ENCODE results near the gene BCL2L13. TPM values are rescaled to one million over a fixed set of nuclear protein-coding genes. Genes with fewer than 3 reads are reported as not detected.

BCL2L13 gene
- polyA plus RNA-seq, 1 experiment = 74.3 TPM

GRCh38 chr22:17744430-17744829 lies 105.9 kb downstream of the BCL2L13 start:
- Histone ChIP-seq H3K27me3 (ENCODE audit: control insufficient read depth, insufficient read depth, low read length) (no peaks in the 10 kb centered on the region), H3K4me3 (ENCODE audit: low read depth, low read length) (no peak overlapping the region), H3K36me3 (ENCODE audit: control insufficient read depth, insufficient read depth, low read length) (peaks cover 8% of the 10 kb centered on the region; the same call in 1 of the 2 replicates)
- TF ChIP-seq, protein P1, sequence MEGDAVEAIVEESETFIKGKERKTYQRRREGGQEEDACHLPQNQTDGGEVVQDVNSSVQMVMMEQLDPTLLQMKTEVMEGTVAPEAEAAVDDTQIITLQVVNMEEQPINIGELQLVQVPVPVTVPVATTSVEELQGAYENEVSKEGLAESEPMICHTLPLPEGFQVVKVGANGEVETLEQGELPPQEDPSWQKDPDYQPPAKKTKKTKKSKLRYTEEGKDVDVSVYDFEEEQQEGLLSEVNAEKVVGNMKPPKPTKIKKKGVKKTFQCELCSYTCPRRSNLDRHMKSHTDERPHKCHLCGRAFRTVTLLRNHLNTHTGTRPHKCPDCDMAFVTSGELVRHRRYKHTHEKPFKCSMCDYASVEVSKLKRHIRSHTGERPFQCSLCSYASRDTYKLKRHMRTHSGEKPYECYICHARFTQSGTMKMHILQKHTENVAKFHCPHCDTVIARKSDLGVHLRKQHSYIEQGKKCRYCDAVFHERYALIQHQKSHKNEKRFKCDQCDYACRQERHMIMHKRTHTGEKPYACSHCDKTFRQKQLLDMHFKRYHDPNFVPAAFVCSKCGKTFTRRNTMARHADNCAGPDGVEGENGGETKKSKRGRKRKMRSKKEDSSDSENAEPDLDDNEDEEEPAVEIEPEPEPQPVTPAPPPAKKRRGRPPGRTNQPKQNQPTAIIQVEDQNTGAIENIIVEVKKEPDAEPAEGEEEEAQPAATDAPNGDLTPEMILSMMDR (IDR thresholded peaks at IDR 0.05; ENCODE audit: insufficient read depth, low read depth, low read length) = no peak
- ChIA-PET CTCF (interaction anchor here (1.4 to 4.7 kb wide), 5 partner anchors 10 to 186 kb away, joined by 5 to 50 read pairs (median 15); partner anchors contain the start of gene BID), POLR2A (no interaction called here)
- no peak for DNase-seq (ENCODE audit: low read depth)

DNA sequence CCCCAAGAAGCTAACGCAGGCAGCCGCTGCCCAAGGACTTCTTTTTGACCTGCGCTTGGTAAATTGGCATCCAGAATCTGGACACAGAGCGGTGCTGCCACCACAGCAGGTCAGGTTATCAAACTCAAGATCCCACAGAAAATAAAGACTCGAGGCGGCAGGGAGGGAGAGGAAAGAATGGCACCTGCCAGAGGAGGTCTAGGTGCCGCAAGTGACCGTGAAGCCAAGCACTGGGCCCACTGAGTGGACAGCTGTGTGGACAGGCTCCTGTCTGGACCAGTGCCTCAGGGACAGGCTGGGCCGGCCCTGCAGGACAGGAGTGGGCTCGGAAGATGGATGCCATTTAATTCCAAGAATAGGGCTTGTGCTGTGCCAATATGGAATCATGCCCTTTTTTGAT lies 108.4 kb downstream of the BCL2L13 start:
- no peak for DNase-seq (ENCODE audit: low read depth)
- no peaks in the 10 kb centered on the region for H3K27me3 ChIP-seq (ENCODE audit: control insufficient read depth, insufficient read depth, low read length)
- ChIA-PET POLR2A (no interaction called here), CTCF (interaction anchor here (0.6 to 1.0 kb wide), 2 partner anchors 10 to 38 kb away, joined by 3 read pairs; no protein-coding TSS in a partner anchor)
- H3K4me3 ChIP-seq (ENCODE audit: low read depth, low read length) = no peak overlapping the region
- peaks cover 6% of the 10 kb centered on the region; the same call in 1 of the 2 replicates for H3K36me3 ChIP-seq (ENCODE audit: control insufficient read depth, insufficient read depth, low read length)
- TF ChIP-seq, protein P1 (IDR thresholded peaks at IDR 0.05; ENCODE audit: insufficient read depth, low read depth, low read length) = no peak

DNA sequence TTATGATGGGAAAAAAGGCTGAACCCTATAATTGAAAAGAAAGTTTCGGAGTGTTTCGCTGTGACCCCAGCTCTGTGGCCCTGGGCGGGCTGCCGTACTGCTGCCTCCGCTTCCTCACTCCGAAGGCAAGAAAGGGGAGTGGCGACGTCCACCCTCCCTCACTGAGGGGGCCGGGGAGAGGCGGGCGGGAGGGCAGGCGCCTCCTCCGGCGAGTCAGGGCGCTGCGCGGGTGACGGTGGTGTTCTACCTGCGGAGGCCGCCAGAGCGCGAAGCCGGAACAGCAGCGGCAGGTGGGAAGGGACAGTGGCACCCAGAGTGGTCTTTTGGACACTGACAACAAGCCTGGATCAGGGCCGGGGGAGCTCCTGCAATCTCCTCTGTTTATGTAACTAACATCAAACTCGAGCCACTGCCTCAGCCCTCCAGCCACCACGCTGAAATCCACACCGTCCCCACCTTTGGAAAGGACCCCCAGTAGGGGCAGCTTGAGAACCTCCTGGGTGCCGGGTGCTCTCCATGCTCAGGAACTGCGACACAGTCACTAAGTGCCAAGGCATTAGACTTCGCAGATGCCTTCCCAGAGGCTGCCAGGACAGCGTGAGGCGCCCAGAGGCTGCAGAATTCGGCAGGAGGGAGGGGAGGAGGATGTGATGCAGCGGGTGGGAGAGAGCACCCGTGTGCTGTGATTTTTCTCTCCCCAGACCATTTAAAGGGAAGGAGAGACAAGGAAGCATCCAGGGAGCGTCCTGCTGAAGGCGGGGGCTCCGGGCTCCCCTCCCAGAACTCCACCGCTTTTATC lies 110.2 kb downstream of the BCL2L13 start:
- TF ChIP-seq, protein P1 (IDR thresholded peaks at IDR 0.05; ENCODE audit: insufficient read depth, low read depth, low read length) = no peak
- H3K4me3 ChIP-seq (ENCODE audit: low read depth, low read length) = no peak overlapping the region
- POLR2A ChIA-PET = no interaction called here
- no peak for DNase-seq (ENCODE audit: low read depth)
- CTCF ChIA-PET = interaction anchor here (1.1 kb wide), 1 partner anchor 21 kb away, joined by 3 read pairs; no protein-coding TSS in a partner anchor
- H3K27me3 ChIP-seq (ENCODE audit: control insufficient read depth, insufficient read depth, low read length) = no peaks in the 10 kb centered on the region
- H3K36me3 ChIP-seq (ENCODE audit: control insufficient read depth, insufficient read depth, low read length) = peaks cover 2% of the 10 kb centered on the region; the same call in 1 of the 2 replicates

DNA sequence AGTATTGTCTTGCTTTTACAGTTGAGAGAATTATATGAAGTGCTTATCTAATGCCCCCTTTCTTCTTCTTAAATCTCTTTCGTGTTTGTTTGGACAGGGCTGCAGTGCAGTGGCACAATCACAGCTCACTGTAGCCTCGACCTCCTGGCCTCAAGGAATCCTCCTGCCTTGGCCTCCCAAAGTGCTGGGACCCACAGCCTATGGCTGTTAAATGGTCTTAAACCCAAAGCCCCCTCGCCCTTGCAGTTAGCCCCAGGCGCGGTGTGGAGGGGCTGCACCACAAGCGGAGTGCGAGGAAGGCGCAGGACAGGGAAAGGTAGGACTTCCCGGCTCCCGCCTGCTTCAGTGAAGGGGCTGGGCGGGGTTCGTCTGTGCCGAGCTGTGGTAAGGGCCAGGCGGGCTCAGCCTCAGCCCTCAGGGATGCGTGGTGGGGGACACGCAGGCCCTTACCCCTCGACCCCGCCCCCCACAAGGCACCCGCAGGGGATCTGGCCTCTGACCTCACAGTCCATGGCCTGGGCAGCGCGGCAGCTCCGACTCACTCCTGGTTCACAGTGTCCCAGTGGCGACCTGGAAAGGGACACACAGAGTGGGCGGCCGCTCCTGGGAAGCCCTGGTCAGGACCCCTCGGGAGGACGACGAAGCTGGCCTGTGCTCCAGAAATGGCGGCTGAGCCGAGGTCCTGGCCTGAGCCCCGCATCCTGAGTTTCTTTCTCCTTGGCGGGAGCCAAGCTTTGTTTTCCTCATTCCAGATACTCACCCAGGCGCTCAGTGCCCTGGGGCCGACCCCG lies 111.2 kb downstream of the BCL2L13 start:
- Histone ChIP-seq H3K27me3 (ENCODE audit: control insufficient read depth, insufficient read depth, low read length) (no peaks in the 10 kb centered on the region), H3K36me3 (ENCODE audit: control insufficient read depth, insufficient read depth, low read length) (no peaks in the 10 kb centered on the region), H3K4me3 (ENCODE audit: low read depth, low read length) (no peak overlapping the region)
- ChIA-PET POLR2A (no interaction called here), CTCF (interaction anchor here (1.0 kb wide), 1 partner anchor 70 kb away, joined by 3 read pairs; no protein-coding TSS in a partner anchor)
- TF ChIP-seq, protein P1 (IDR thresholded peaks at IDR 0.05; ENCODE audit: insufficient read depth, low read depth, low read length) = no peak
- DNase-seq (ENCODE audit: low read depth) = no peak

GRCh38 chr22:17751596-17751995 lies 113.0 kb downstream of the BCL2L13 start:
- H3K36me3 ChIP-seq (ENCODE audit: control insufficient read depth, insufficient read depth, low read length) = no peaks in the 10 kb centered on the region
- H3K27me3 ChIP-seq (ENCODE audit: control insufficient read depth, insufficient read depth, low read length) = no peaks in the 10 kb centered on the region
- DNase-seq (ENCODE audit: low read depth) = no peak
- TF ChIP-seq, protein P1 (IDR thresholded peaks at IDR 0.05; ENCODE audit: insufficient read depth, low read depth, low read length) = no peak
- CTCF ChIA-PET = interaction anchor here (1.7 kb wide), 1 partner anchor 9 kb away, joined by 7 read pairs; no protein-coding TSS in a partner anchor
- H3K4me3 ChIP-seq (ENCODE audit: low read depth, low read length) = no peak overlapping the region
- POLR2A ChIA-PET = no interaction called here

Data from BJ (cell line).